H1 (cell line): Measurements from ENCODE around the gene CFAP74. TPM values are rescaled to one million over a fixed set of nuclear protein-coding genes. Genes with fewer than 3 reads are reported as not detected.
A peak's percentile ranks its signal among the peaks of the same experiment; 100 is the strongest.

Source experiments
- CTCF ChIA-PET: fragments of 300-600 bp; sonication (Branson Sonifier 250); formaldehyde crosslinking; loops from one replicate; lab custom pipeline; 2021; ENCODE audit not compliant: partially characterized antibody; lab: Charles Lee
- POLR2A ChIA-PET: fragments of 300-600 bp; sonication (Branson Sonifier 250); formaldehyde crosslinking; loops from one replicate; lab custom pipeline; 2021; ENCODE audit warnings: inconsistent platforms; ENCODE audit not compliant: partially characterized antibody; lab: Charles Lee
- DNase-seq, 2 experiments: peaks; one replicate each; pipeline versions ENCODE4 v3.0.0 to v3.0.0-alpha.2; 2010 to 2022; ENCODE audit warnings: low spot score in 2 of 2, low read depth in 1 of 2, mixed read lengths in 1 of 2
- FAIRE-seq: peaks from 2 replicates; lab custom pipeline; 2011; peaks lifted over from hg19 to GRCh38; lab: Jason Lieb, UNC
- H2AFZ ChIP-seq: 2 replicates; pipeline ENCODE4 v1.8.1; 2012; ENCODE audit warnings: low read length, inconsistent platforms
- H2AK5ac ChIP-seq: 2 replicates; pipeline ENCODE4 v1.6.1; 2013; ENCODE audit warnings: low read depth, low read length
- H2BK120ac ChIP-seq: replicated peaks from 2 replicates; pipeline ENCODE3; 2013; ENCODE audit warnings: low read depth, low read length, inconsistent platforms
- H2BK12ac ChIP-seq: 2 replicates; pipeline ENCODE4 v1.6.1; 2013; ENCODE audit warnings: low read depth, low read length
- H2BK15ac ChIP-seq: 2 replicates; pipeline ENCODE4 v1.6.1; 2013; ENCODE audit warnings: low read length
- H2BK20ac ChIP-seq: 2 replicates; pipeline ENCODE4 v1.6.1; 2013; ENCODE audit warnings: low read length
- H2BK5ac ChIP-seq: 2 replicates; pipeline ENCODE4 v1.6.1; 2013; ENCODE audit warnings: low read depth, low read length
- H3K14ac ChIP-seq: 2 replicates; pipeline ENCODE4 v1.6.1; 2013; ENCODE audit warnings: inconsistent platforms; ENCODE audit not compliant: insufficient read length
- H3K18ac ChIP-seq: 2 replicates; pipeline ENCODE4 v1.6.1; 2013; ENCODE audit warnings: low read length; ENCODE audit errors: extremely low read depth
- H3K23ac ChIP-seq: 2 replicates; pipeline ENCODE4 v1.6.1; 2013; ENCODE audit warnings: inconsistent platforms; ENCODE audit not compliant: insufficient read length
- H3K23me2 ChIP-seq: 2 replicates; pipeline ENCODE4 v1.6.1; 2013; ENCODE audit warnings: low read depth, low read length
- H3K27ac ChIP-seq: 2 replicates; pipeline ENCODE4 v1.6.1; 2011; ENCODE audit warnings: low read depth, low read length, inconsistent platforms
- H3K27me3 ChIP-seq, 4 experiments: replicated peaks in 1 of 4; 1 replicate in 1 of 4; 2 replicates in 3 of 4; pipeline versions ENCODE4 v1.6.1 to v1.8.1; 2011 to 2013; ENCODE audit warnings: low read length in 3 of 4, mild to moderate bottlenecking in 3 of 4, inconsistent platforms in 2 of 4, mixed read lengths in 2 of 4, moderate library complexity in 1 of 4; ENCODE audit not compliant: control insufficient read depth in 3 of 4, insufficient read depth in 3 of 4; ENCODE audit errors: extremely low read depth in 1 of 4
- H3K36me3 ChIP-seq, 4 experiments: 2 replicates each; pipeline versions ENCODE4 v1.6.1 to v1.8.1; 2011 to 2013; ENCODE audit warnings: mild to moderate bottlenecking in 4 of 4, low read length in 3 of 4, moderate library complexity in 2 of 4, control low read depth in 1 of 4, inconsistent platforms in 1 of 4; ENCODE audit not compliant: insufficient read depth in 4 of 4, control insufficient read depth in 2 of 4
- H3K4ac ChIP-seq: replicated peaks from 2 replicates; pipeline ENCODE3; 2013; ENCODE audit warnings: low read length, low read depth, mixed read lengths, inconsistent platforms; ENCODE audit not compliant: insufficient read length
- H3K4me1 ChIP-seq, 4 experiments: replicated peaks in 1 of 4; 1 replicate in 1 of 4; 2 replicates in 3 of 4; pipeline versions ENCODE4 v1.6.1 to v1.8.1; 2011 to 2013; ENCODE audit warnings: low read length in 3 of 4, inconsistent platforms in 2 of 4, mixed read lengths in 1 of 4; ENCODE audit not compliant: insufficient read depth in 4 of 4, control insufficient read depth in 3 of 4
- H3K4me2 ChIP-seq, 2 experiments: 2 replicates each; pipeline versions ENCODE4 v1.6.1 to v1.8.1; 2011 to 2013; ENCODE audit warnings: low read depth in 2 of 2, low read length in 2 of 2, control low read depth in 1 of 2, inconsistent platforms in 1 of 2, mild to moderate bottlenecking in 1 of 2; ENCODE audit not compliant: insufficient read depth in 1 of 2
- H3K4me3 ChIP-seq, 4 experiments: fragments of 200-600, 300-600 bp in 1 of 4; sonication (generic), shearing (Covaris generic), sonication (Bioruptor Twin) in 1 of 4; 2 replicates each; pipeline versions ENCODE4 v1.5.1 to v1.8.1; 2011 to 2016; ENCODE audit warnings: low read length in 4 of 4, low read depth in 3 of 4, control low read depth in 2 of 4, inconsistent platforms in 2 of 4, mild to moderate bottlenecking in 2 of 4, mixed read lengths in 1 of 4, moderate library complexity in 1 of 4; ENCODE audit not compliant: insufficient read depth in 2 of 4; ENCODE audit errors: extremely low read depth in 1 of 4
- H3K56ac ChIP-seq: replicated peaks from 2 replicates; pipeline ENCODE3; 2013; ENCODE audit warnings: low read depth, mild to moderate bottlenecking, mixed read lengths, low read length, inconsistent platforms; ENCODE audit not compliant: insufficient read length
- H3K79me1 ChIP-seq: 2 replicates; pipeline ENCODE4 v1.6.1; 2013; ENCODE audit warnings: low read depth, low read length, control low read depth
- H3K79me2 ChIP-seq, 2 experiments: 2 replicates each; pipeline versions ENCODE4 v1.6.1 to v1.8.1; 2012 to 2013; ENCODE audit warnings: low read length in 2 of 2, mild to moderate bottlenecking in 2 of 2, inconsistent platforms in 1 of 2; ENCODE audit not compliant: insufficient read depth in 2 of 2, control insufficient read depth in 1 of 2
- H3K9ac ChIP-seq, 4 experiments: replicated peaks in 1 of 4; 1 replicate in 1 of 4; 2 replicates in 3 of 4; pipeline versions ENCODE4 v1.6.1 to v1.8.1; 2011 to 2013; ENCODE audit warnings: low read depth in 3 of 4, low read length in 3 of 4, control low read depth in 2 of 4, mild to moderate bottlenecking in 2 of 4, moderate library complexity in 2 of 4, inconsistent platforms in 1 of 4; ENCODE audit errors: extremely low read depth in 1 of 4
- H3K9me3 ChIP-seq, 2 experiments: 2 replicates each; pipeline versions ENCODE4 v1.6.1 to v1.8.1; 2012 to 2013; ENCODE audit warnings: mild to moderate bottlenecking in 2 of 2, moderate library complexity in 2 of 2, control low read depth in 1 of 2, inconsistent platforms in 1 of 2, low read depth in 1 of 2, low read length in 1 of 2, mixed read lengths in 1 of 2; ENCODE audit not compliant: insufficient read depth in 2 of 2
- H4K20me1 ChIP-seq, 2 experiments: replicated peaks in 1 of 2; 2 replicates each; pipeline versions ENCODE3 to v1.8.1; 2011 to 2013; ENCODE audit warnings: inconsistent platforms in 2 of 2, low read length in 2 of 2, mild to moderate bottlenecking in 1 of 2; ENCODE audit not compliant: insufficient read depth in 2 of 2, control insufficient read depth in 1 of 2
- H4K5ac ChIP-seq: 2 replicates; pipeline ENCODE4 v1.6.1; 2013; ENCODE audit warnings: low read length, low read depth, mixed read lengths, inconsistent platforms; ENCODE audit not compliant: insufficient read length
- H4K8ac ChIP-seq: 2 replicates; pipeline ENCODE4 v1.8.0; 2013; ENCODE audit warnings: mild to moderate bottlenecking, moderate library complexity, low read length, inconsistent platforms; ENCODE audit not compliant: insufficient read depth; ENCODE audit errors: extremely low read depth
- H4K91ac ChIP-seq: replicated peaks from 2 replicates; pipeline ENCODE3; 2013; ENCODE audit warnings: low read length, mixed read lengths, inconsistent platforms; ENCODE audit not compliant: insufficient read length
- EZH2 ChIP-seq: fragments of 200-600 bp; sonication (generic); IDR thresholded peaks from 2 replicates; pipeline ENCODE4 v1.7.1; 2012; ENCODE audit warnings: low read depth, mild to moderate bottlenecking, moderate library complexity, low read length, inconsistent platforms; ENCODE audit not compliant: severe bottlenecking
- HDAC6 ChIP-seq: IDR thresholded peaks from one replicate; pipeline ENCODE4 v1.7.1; 2012; ENCODE audit warnings: low read depth, mild to moderate bottlenecking, inconsistent platforms, low read length, moderate library complexity
- POU5F1 ChIP-seq: IDR thresholded peaks from 2 replicates; pipeline ENCODE4 v1.6.1; 2011; ENCODE audit warnings: low read depth, mild to moderate bottlenecking, low read length, moderate library complexity
- RXRA ChIP-seq: IDR thresholded peaks from 2 replicates; pipeline ENCODE4 v1.6.1; 2011; ENCODE audit warnings: low read depth, mild to moderate bottlenecking, low read length, moderate library complexity; ENCODE audit not compliant: insufficient read depth
- TAF7 ChIP-seq: optimal IDR thresholded peaks from 2 replicates; pipeline ENCODE3; 2011; ENCODE audit warnings: low read depth, mild to moderate bottlenecking, inconsistent platforms, low read length, moderate library complexity, borderline replicate concordance
- WGBS, 2 experiments: shearing (Covaris generic) in 1 of 2; methylation state at CpG; one replicate each; pipeline versions ENCODE4 v1.1.6 to v1.1.7; 2013 to 2015; ENCODE audit warnings: low lambda C conversion rate in 2 of 2, mixed read lengths in 2 of 2, inconsistent platforms in 1 of 2, low coverage in 1 of 2, missing lambda C conversion rate in 1 of 2; ENCODE audit not compliant: insufficient replicate concordance in 2 of 2, insufficient coverage in 1 of 2, insufficient read length in 1 of 2; ENCODE audit errors: extremely low coverage in 1 of 2, missing lambda C conversion rate in 1 of 2; 5-methylcytosine and 5-hydroxymethylcytosine counted together
- polyA plus RNA-seq, 7 experiments: library from polyadenylated mRNA; depleted of rRNA in 3 of 7; stranded (reverse) in 5 of 7; unstranded in 2 of 7; fragments of >200 nt in 5 of 7; fragments of 200-250 nt in 2 of 7; gene quantifications; 1 replicate in 5 of 7; 2 replicates in 1 of 7; 4 replicates in 1 of 7; pipeline versions ENCODE4 v1.2.1 to v1.2.3, GENCODE V29; 2011 to 2013; ENCODE audit warnings: missing spikeins in 2 of 7, mixed read lengths in 2 of 7
- total RNA-seq: library from RNA; stranded (reverse); fragmentation: NEBNext Ultra II Directional; extraction: Animal tissue kit (Norgen Biotek cat#: 25700); gene quantifications from 2 replicates; pipeline ENCODE4 v1.2.1, GENCODE V29; 2021

Gene CFAP74
- total and polyA plus RNA-seq, 2 of the 8 experiments (the other 6 are each of a cell fraction or from before 2014, with no cell fraction given): 0.09 to 0.20 TPM

- Histone ChIP-seq H3K4ac (no peak overlapping the region), H3K23me2 (no peaks in the 10 kb centered on the region; the same call in 1 of the 2 replicates), H2BK120ac (no peak overlapping the region), H3K27ac (no peak overlapping the region), H3K4me2 (no peak overlapping the region), H3K9ac (no peak overlapping the region), H4K20me1 (peaks cover 0 to 3% of the 10 kb centered on the region in 2 experiments), H3K4me1 (peaks cover 0 to 10% (median 9%) of the 10 kb centered on the region in 4 experiments; a peak in 6 of 7 replicates), H4K5ac (no peak overlapping the region), H3K79me1 (no peaks in the 10 kb centered on the region), H3K79me2 (no peaks in the 10 kb centered on the region), H3K23ac (no peak overlapping the region), H2AFZ (no peak overlapping the region), H3K36me3 (no peaks in the 10 kb centered on the region), H3K56ac (no peak overlapping the region), H4K8ac (peak overlapping the region; percentile 14; the same call in 1 of the 2 replicates), H3K4me3 (no peak overlapping the region), H3K27me3 (no peaks in the 10 kb centered on the region), H2BK5ac (no peak overlapping the region), H2BK12ac (no peak overlapping the region), H3K9me3 (no peaks in the 10 kb centered on the region), H2BK15ac (no peak overlapping the region), H2BK20ac (no peak overlapping the region), H3K14ac (no peak overlapping the region)
- ChIA-PET CTCF (interaction anchor here (0.5 to 15.6 kb wide), 5 partner anchors 10 to 78 kb away, joined by 3 to 249 read pairs (median 10); no protein-coding TSS in a partner anchor), POLR2A (no interaction called here)
- no peak for DNase-seq
- FAIRE-seq: no peak
- WGBS, 2 experiments: 89% methylated on average over 24 of the region's 25 CpGs; no CpG with 5 or more reads in 1 of the 2 experiments
- no peak for TF ChIP-seq HDAC6
- no peak for TF ChIP-seq TAF7
- TF ChIP-seq POU5F1: no peak
- no peak for TF ChIP-seq EZH2
- TF ChIP-seq RXRA: no peak
- TF ChIP-seq, all 59 proteins: peak for 0
- H4K91ac ChIP-seq: no peak overlapping the region
- H3K18ac ChIP-seq: no peak overlapping the region
- H2AK5ac ChIP-seq: no peak overlapping the region
Measured at GRCh38 chr1:1964811-1965210, 38.8 kb downstream of the CFAP74 start.
